Measurements from ENCODE around the gene MSRB3. TPM values are rescaled to one million over a fixed set of nuclear protein-coding genes. Genes with fewer than 3 reads are reported as not detected.

MSRB3 gene
- total and polyA plus RNA-seq, 7 donors = 15.4 to 64.1 (median 48.3) TPM

DNA sequence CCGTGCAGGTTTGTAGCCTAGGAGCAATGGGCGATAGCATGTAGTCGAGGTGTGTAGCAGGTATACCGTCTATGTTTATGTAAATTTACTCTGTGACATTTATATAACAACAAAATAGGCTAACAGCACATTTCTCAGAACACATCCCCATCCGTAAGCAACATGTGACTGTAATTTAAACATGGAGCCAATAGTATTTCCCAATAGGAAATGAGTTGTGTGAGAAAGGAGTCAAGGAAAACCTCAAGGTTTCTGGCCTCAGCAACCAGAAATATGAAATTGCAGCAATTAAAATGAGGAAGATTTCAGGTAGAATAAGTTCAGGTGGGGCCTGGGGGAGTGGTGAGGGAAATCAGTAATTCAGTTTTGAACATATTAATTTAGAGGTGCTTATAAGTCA lies 136.0 kb downstream of the MSRB3 start:
- Histone ChIP-seq H3K4me1 (no peaks in the 10 kb centered on the region), H3K36me3 (ENCODE audit: insufficient read depth in 1 of 2, low read depth in 1 of 2) (peaks cover 0 to 4% of the 10 kb centered on the region in 2 donors), H3K4me3 (no peak overlapping the region), H3K9me3 (no peaks in the 10 kb centered on the region), H3K27me3 (ENCODE audit: insufficient read depth in 3 of 3, low read length in 2 of 3) (no peaks in the 10 kb centered on the region), H3K27ac (no peak overlapping the region)
- ATAC-seq (no peak), DNase-seq (no peak)
- 96 to 98% (median 97%) methylated on average over 5 of the region's 5 CpGs for WGBS, 3 donors
- TF ChIP-seq, protein P1, sequence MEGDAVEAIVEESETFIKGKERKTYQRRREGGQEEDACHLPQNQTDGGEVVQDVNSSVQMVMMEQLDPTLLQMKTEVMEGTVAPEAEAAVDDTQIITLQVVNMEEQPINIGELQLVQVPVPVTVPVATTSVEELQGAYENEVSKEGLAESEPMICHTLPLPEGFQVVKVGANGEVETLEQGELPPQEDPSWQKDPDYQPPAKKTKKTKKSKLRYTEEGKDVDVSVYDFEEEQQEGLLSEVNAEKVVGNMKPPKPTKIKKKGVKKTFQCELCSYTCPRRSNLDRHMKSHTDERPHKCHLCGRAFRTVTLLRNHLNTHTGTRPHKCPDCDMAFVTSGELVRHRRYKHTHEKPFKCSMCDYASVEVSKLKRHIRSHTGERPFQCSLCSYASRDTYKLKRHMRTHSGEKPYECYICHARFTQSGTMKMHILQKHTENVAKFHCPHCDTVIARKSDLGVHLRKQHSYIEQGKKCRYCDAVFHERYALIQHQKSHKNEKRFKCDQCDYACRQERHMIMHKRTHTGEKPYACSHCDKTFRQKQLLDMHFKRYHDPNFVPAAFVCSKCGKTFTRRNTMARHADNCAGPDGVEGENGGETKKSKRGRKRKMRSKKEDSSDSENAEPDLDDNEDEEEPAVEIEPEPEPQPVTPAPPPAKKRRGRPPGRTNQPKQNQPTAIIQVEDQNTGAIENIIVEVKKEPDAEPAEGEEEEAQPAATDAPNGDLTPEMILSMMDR (IDR thresholded peaks at IDR 0.05) = no peak
- intact Hi-C loops (cut with DNase I) = no loop called here

DNA sequence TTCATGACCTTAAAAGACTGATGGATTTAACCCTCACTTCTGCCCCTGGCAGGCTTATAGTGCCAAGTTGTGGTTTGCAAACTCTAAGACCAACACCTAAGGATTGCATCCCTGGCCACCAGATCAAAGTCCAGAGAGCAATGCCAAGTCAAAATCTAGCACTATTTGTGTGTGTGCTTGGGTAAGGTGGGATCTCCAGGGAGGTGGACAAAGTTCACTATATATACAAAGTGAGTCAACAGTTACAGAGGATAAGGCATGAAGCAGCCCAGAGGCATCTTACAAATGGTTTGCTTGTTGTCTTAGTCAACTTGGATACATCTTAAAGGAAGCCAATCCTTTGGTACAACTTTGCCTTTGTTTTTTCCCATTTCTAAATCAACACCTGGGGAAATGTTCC lies 137.3 kb downstream of the MSRB3 start:
- H3K36me3 ChIP-seq (ENCODE audit: insufficient read depth in 1 of 2, low read depth in 1 of 2) = peaks cover 0 to 4% of the 10 kb centered on the region in 2 donors
- TF ChIP-seq, protein P1 (IDR thresholded peaks at IDR 0.05) = no peak
- ATAC-seq = peak in 1 of 4 donors; percentile 55

DNA sequence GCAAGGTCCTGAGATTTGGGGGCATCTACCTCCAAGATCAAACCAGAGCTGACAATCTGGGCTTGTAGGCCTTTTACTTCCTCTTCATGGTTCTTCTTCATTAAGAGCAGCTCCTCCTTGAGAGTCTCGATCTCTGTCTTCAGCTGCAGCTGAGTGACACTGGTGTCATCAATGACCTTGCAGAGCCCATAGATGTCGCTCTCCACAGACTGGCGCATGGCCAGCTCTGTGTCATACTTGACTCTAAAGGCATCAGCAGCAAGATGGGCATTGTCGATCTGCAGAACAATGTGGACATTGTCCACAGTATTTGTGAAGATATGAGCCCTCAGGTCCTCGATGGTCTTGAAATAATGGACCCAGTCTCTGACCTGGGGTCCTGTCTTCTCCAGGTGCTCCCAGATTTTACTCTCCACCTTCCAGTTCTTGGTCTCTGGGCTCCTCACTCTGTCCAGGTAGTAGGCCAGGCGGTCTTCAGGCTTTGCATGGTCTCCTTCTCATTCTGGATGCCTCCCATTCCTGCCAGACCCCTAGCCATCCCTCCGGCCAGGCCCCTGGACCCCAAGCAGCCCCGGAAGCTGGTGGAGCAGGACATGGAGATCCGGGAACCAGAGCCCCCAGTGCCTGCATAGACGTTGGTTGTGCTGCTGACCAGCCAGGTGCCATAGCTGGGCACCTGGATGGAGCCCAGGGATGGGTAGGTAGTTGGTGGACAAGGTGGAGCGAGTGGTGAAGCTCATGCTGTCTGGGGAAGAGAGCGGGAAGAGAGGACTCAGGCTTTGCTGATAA lies 141.0 kb downstream of the MSRB3 start:
- peaks cover 12% of the 10 kb centered on the region for H3K9me3 ChIP-seq
- H3K4me1 ChIP-seq = no peaks in the 10 kb centered on the region
- ATAC-seq (no peak), DNase-seq (no peak)
- no peaks in the 10 kb centered on the region for H3K27me3 ChIP-seq (ENCODE audit: insufficient read depth in 3 of 3, low read length in 2 of 3)
- H3K36me3 ChIP-seq (ENCODE audit: insufficient read depth in 1 of 2, low read depth in 1 of 2) = peaks cover 0 to 4% of the 10 kb centered on the region in 2 donors
- no peak overlapping the region for H3K27ac ChIP-seq
- no peak overlapping the region for H3K4me3 ChIP-seq
- TF ChIP-seq, protein P1 (IDR thresholded peaks at IDR 0.05) = no peak
- intact Hi-C loops (cut with DNase I) = no loop called here
- WGBS, 3 donors = 96 to 98% (median 96%) methylated on average over 12 of the region's 12 CpGs

More for the DNA sequence above, 137.3 kb downstream of the MSRB3 start:
- no peak overlapping the region for H3K27ac ChIP-seq
- H3K9me3 ChIP-seq = no peaks in the 10 kb centered on the region
- H3K27me3 ChIP-seq (ENCODE audit: insufficient read depth in 3 of 3, low read length in 2 of 3) = no peaks in the 10 kb centered on the region
- intact Hi-C loops (cut with DNase I) = no loop called here
- H3K4me3 ChIP-seq = no peak overlapping the region
- no peaks in the 10 kb centered on the region for H3K4me1 ChIP-seq
- DNase-seq = no peak

DNA sequence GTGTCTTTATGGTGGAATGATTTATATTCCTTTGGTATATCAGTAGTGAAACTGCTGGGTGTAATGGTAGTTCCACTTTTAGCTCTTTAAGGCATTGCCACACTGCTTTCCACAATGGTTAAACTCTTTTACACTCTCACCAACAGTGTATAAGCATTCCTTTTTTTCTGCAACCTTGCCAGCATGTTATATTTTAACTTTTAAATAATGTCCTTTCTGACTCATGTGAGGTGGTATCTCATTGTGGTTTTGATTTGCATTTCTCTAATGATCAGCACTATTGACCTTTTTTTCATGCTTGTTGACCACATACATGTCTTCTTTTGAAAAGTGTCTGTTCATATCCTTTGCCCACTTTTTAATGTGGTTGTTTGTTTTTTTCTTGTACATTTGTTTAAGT lies 142.5 kb downstream of the MSRB3 start:
- Histone ChIP-seq H3K27me3 (ENCODE audit: insufficient read depth in 3 of 3, low read length in 2 of 3) (no peaks in the 10 kb centered on the region), H3K36me3 (ENCODE audit: insufficient read depth in 1 of 2, low read depth in 1 of 2) (peaks cover 0 to 4% of the 10 kb centered on the region in 2 donors), H3K4me1 (no peaks in the 10 kb centered on the region), H3K27ac (no peak overlapping the region), H3K4me3 (no peak overlapping the region), H3K9me3 (peaks cover 17% of the 10 kb centered on the region)
- intact Hi-C loops (cut with DNase I) = no loop called here
- TF ChIP-seq, protein P1 (IDR thresholded peaks at IDR 0.05) = no peak
- ATAC-seq = no peak
- no peak for DNase-seq

DNA sequence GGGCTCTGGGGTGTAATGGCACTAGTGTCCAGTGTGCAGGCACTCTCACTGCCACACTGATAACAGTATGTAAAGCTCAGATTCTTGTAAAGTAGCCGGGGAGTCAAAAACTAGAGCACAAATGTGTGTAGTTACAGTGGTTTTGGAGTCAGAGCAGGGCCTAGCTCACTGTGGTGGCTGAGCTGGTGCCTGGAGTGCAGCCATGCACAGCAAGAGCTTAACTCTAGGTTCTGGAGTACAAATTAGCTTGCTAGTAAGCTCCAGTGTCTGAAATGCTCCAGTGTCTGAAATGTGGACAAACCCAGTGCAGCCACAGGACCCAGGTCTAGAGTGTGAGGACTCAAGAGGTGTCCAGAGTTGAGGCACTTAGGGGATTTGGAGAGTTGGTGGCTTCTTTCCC lies 149.2 kb downstream of the MSRB3 start:
- no peak for ATAC-seq
- Histone ChIP-seq H3K4me3 (no peak overlapping the region), H3K36me3 (ENCODE audit: insufficient read depth in 1 of 2, low read depth in 1 of 2) (no peaks in the 10 kb centered on the region), H3K9me3 (peaks cover 16% of the 10 kb centered on the region), H3K4me1 (peaks cover 10% of the 10 kb centered on the region), H3K27ac (no peak overlapping the region), H3K27me3 (ENCODE audit: insufficient read depth in 3 of 3, low read length in 2 of 3) (no peaks in the 10 kb centered on the region)
- 87 to 100% (median 93%) methylated on average over 1 of the region's 1 CpG for WGBS, 3 donors
- TF ChIP-seq, protein P1 (IDR thresholded peaks at IDR 0.05) = no peak
- no peak for DNase-seq
- intact Hi-C loops (cut with DNase I) = no loop called here
